Prostate gland (tissue), 2 donors: ENCODE results near the gene RAB27B. TPM values are rescaled to one million over a fixed set of nuclear protein-coding genes. Genes with fewer than 3 reads are reported as not detected.
"Not testable (repeated sequence)": the region's sequence is repeated elsewhere in the genome, so short reads cannot be mapped to it uniquely, and the experiment has no call there.

Experiments
- DNase-seq: peaks from one replicate; pipeline ENCODE4 v3.0.0-alpha.2; 2019; ENCODE audit warnings: low spot score
- H3K27ac ChIP-seq, 2 donors: fragments of 200-600 bp; sonication (generic); 2 replicates each; pipeline ENCODE4 v1.5.1; 2017 to 2019
- H3K27me3 ChIP-seq: fragments of 200-600 bp; sonication (generic); replicated peaks from 2 replicates; pipeline ENCODE4 v1.5.1; 2019; ENCODE audit not compliant: insufficient read depth
- H3K36me3 ChIP-seq, 2 donors: fragments of 200-600 bp; sonication (generic); 1 replicate in 1 of 2; 2 replicates in 1 of 2; pipeline versions ENCODE4 v1.5.1 to v1.8.1; 2017 to 2019
- H3K4me1 ChIP-seq: fragments of 200-600 bp; sonication (generic); replicated peaks from 2 replicates; pipeline ENCODE4 v1.5.1; 2019
- H3K4me3 ChIP-seq, 2 donors: fragments of 200-600 bp; sonication (generic); 2 replicates each; pipeline ENCODE4 v1.5.1; 2017 to 2019
- H3K9me3 ChIP-seq: fragments of 200-600 bp; sonication (generic); 2 replicates; pipeline ENCODE4 v1.5.1; 2017
- POLR2A ChIP-seq: fragments of 450-650 bp; IDR thresholded peaks from one replicate; pipeline ENCODE4 v1.6.1; 2016; ENCODE audit warnings: antibody characterized with exemption, mild to moderate bottlenecking
- POLR2AphosphoS5 ChIP-seq: sonication (generic); formaldehyde crosslinking; IDR thresholded peaks from one replicate; pipeline ENCODE4 v1.6.1; 2017; ENCODE audit warnings: antibody characterized with exemption
- WGBS: methylation state at CpG from one replicate; pipeline ENCODE4 v1.1.5; 2018; 5-methylcytosine and 5-hydroxymethylcytosine counted together
- intact Hi-C: fragments of 100-400 bp; cut with DNase I; formaldehyde crosslinking; loops from one replicate; pipeline ENCODE4 v1.14.2; 2022
- total RNA-seq, 2 donors: library from RNA; depleted of rRNA; stranded (reverse); fragments of >200 nt; gene quantifications; one replicate each; pipeline ENCODE4 v1.1.0, GENCODE V29; 2016
- TF ChIP-seq, protein P1 (sequence below), 4 experiments: fragments of 200-600 bp in 2 of 4; fragments of 450-650 bp in 2 of 4; sonication (generic) in 2 of 4; IDR thresholded peaks; 1 replicate in 3 of 4; 2 replicates in 1 of 4; pipeline ENCODE4 v1.5.1; 2016 to 2019; ENCODE audit warnings: antibody characterized with exemption in 4 of 4, mild to moderate bottlenecking in 2 of 4, moderate library complexity in 2 of 4

Gene RAB27B
- total RNA-seq, 2 donors from 2014 or later = 10.7 to 60.2 TPM

DNA sequence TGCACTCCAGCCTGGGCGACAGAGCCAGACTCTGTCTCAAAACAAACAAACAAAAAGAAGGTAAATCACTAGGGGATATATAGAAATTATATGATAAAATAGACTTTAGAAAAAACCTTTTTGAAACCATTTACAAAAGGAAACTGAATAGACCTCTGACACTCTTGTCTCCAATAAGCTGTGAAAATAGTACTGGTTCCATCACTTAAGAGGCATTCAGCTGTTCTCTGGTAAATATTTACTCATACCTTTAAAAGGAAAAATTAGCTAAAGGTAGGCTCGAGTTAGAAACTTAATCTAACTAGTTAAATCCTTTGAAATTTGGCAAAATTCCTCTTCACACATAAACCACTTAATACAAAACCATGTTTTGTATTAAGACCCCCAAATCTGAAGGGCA lies 21.4 kb downstream of the RAB27B start:
- WGBS = 51% methylated on average over 2 of the region's 2 CpGs

DNA sequence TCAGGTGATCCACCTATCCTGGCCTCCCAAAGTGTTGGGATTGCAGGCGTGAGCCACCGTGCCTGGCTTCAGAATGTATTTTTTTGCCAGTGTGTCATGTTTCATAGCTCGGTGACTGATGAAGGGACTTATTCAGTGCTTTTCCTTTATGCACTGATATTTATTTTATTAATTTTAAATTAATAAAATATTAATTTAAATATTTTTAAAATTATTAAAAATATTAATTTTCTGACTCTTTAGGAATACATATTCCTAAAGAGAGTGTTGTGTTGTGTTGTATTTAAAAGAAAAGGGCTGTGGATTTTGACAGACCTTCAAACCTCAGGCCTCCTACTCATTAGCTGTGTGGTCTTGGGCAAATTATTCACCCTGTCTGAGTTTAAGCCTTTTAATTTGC lies 22.3 kb downstream of the RAB27B start:
- Histone ChIP-seq H3K4me1 (no peaks in the 10 kb centered on the region), H3K27ac (no peak overlapping the region), H3K27me3 (no peaks in the 10 kb centered on the region), H3K4me3 (no peak overlapping the region), H3K36me3 (no peaks in the 10 kb centered on the region), H3K9me3 (no peaks in the 10 kb centered on the region)
- DNase-seq = no peak
- intact Hi-C loops = no loop called here
- WGBS = 93% methylated on average over 3 of the region's 3 CpGs
- no peak for TF ChIP-seq POLR2AphosphoS5
- no peak for TF ChIP-seq POLR2A
- TF ChIP-seq, protein P1, sequence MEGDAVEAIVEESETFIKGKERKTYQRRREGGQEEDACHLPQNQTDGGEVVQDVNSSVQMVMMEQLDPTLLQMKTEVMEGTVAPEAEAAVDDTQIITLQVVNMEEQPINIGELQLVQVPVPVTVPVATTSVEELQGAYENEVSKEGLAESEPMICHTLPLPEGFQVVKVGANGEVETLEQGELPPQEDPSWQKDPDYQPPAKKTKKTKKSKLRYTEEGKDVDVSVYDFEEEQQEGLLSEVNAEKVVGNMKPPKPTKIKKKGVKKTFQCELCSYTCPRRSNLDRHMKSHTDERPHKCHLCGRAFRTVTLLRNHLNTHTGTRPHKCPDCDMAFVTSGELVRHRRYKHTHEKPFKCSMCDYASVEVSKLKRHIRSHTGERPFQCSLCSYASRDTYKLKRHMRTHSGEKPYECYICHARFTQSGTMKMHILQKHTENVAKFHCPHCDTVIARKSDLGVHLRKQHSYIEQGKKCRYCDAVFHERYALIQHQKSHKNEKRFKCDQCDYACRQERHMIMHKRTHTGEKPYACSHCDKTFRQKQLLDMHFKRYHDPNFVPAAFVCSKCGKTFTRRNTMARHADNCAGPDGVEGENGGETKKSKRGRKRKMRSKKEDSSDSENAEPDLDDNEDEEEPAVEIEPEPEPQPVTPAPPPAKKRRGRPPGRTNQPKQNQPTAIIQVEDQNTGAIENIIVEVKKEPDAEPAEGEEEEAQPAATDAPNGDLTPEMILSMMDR (IDR thresholded peaks at IDR 0.05) = no peak

More for the DNA sequence above, 21.4 kb downstream of the RAB27B start:
- no peak for DNase-seq
- TF ChIP-seq POLR2A = no peak
- no peak for TF ChIP-seq POLR2AphosphoS5
- TF ChIP-seq, protein P1 (IDR thresholded peaks at IDR 0.05) = no peak
- no peaks in the 10 kb centered on the region for H3K9me3 ChIP-seq
- no peaks in the 10 kb centered on the region for H3K36me3 ChIP-seq
- H3K4me3 ChIP-seq = no peak overlapping the region
- no peaks in the 10 kb centered on the region for H3K4me1 ChIP-seq
- no peak overlapping the region for H3K27ac ChIP-seq
- H3K27me3 ChIP-seq = no peaks in the 10 kb centered on the region
- intact Hi-C loops = no loop called here

DNA sequence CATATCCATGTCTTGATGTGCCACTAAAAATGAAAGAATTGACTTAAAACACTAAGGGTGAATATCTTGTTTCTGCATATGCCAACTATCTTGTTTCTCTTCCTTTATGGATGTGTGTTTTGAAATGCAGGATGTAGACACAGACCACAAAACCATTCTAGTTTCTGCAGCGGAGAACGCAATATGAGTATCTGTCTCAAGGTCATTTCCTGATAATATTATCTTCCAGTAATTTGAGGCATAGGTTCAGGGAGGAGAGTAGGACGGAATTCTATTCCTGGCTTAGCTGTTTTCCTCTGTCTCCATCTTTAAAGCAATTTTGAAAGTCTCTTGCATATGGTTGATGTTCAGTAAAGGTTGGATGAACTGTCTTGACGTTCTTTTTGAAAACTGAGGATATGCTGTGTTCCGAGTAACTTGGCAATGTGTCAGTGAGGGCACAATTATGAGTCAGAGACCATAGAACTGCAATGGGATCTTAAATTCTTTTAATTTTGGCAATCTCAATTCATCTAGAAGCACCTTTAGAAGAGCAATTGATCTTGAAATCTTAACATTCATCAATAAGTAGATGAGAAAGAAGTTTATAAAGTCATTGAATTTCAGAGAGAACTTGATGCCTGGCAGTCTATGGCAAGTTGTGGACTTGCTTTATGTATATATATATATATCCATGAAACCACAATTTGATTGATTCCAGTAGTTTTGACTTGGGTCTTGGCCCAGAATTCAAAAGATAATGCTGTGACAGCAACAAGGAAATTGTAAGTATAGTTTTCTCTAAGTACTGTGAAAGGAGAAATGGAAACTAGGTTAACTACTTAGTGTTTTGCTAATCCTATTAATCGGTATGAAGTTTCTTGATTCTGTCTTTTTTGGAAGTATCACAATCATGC lies 24.8 kb downstream of the RAB27B start:
- WGBS = 79% methylated on average over 6 of the region's 6 CpGs
- Histone ChIP-seq H3K9me3 (no peaks in the 10 kb centered on the region), H3K27ac (no peak overlapping the region), H3K36me3 (no peaks in the 10 kb centered on the region), H3K4me3 (no peak overlapping the region), H3K27me3 (no peaks in the 10 kb centered on the region), H3K4me1 (no peaks in the 10 kb centered on the region)
- intact Hi-C loops = no loop called here
- TF ChIP-seq, protein P1 (IDR thresholded peaks at IDR 0.05) = no peak
- TF ChIP-seq POLR2A = no peak
- TF ChIP-seq POLR2AphosphoS5 = no peak
- DNase-seq = no peak

DNA sequence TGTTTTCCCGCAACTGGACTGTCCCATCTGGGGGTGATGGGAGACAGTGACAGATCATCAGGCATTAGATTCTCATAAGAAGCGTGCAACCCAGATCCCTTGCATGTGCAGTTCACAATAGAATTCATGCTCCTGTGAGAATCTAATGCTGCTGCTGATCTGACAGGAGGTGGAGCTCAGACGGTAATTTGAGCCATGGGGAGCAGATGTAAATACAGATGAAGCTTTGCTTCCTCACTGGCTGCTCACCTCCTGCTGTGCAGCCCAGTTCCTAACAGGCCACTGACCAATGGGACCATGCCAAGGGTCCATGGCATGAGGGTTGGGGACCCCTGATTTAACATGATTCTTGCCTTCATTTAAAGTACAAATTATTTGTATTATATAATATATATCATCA lies 26.8 kb downstream of the RAB27B start:
- H3K9me3 ChIP-seq, H3K27ac ChIP-seq, H3K27me3 ChIP-seq, DNase-seq, H3K4me1 ChIP-seq, intact Hi-C loops, H3K36me3 ChIP-seq, H3K4me3 ChIP-seq: not testable (repeated sequence)
- 89% methylated on average over 3 of the region's 3 CpGs for WGBS

DNA sequence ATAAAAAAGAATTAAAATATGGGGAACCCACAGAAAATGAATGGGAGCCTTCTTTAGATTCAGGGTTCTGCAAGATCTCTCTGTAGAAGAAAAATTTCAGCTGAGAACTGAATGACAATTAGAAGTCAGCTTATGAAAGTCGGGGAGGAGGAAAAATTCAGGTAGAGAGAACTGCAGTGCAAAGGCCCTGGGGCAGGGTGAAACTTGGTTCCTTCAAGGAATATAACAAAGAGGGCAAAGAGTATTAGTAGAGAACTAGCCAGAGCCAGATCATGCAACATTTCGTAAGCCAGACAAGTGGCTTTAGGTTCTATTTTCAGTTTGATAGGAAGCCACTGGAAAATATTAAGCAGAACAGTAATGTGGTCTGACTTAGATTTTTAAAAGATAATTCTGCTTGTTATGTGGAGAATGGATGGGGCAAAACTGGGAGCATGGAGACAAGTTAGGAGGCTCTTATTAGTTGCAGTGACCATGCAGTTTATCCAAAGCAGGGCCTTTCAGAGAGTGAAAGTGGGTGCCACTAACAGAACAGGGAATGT lies 27.9 kb downstream of the RAB27B start:
- WGBS = 59% methylated on average over 2 of the region's 2 CpGs
- H3K27me3 ChIP-seq = no peaks in the 10 kb centered on the region
- DNase-seq = no peak
- TF ChIP-seq POLR2AphosphoS5 (no peak), POLR2A (no peak)
- TF ChIP-seq, protein P1 (IDR thresholded peaks at IDR 0.05) = no peak
- H3K9me3 ChIP-seq = no peaks in the 10 kb centered on the region
- no peaks in the 10 kb centered on the region for H3K4me1 ChIP-seq
- no peak overlapping the region for H3K4me3 ChIP-seq
- H3K36me3 ChIP-seq = no peaks in the 10 kb centered on the region
- intact Hi-C loops = no loop called here
- no peak overlapping the region for H3K27ac ChIP-seq
